GM12892 (cell line): ENCODE measurements around the gene SLC2A4.

Source experiments
- POLR2A ChIP-seq: IDR thresholded peaks from 2 replicates; pipeline ENCODE4 v1.6.1; 2011; ENCODE audit warnings: low read depth, low read length, control low read depth
- POLR2AphosphoS5 ChIP-seq: IDR thresholded peaks from 2 replicates; pipeline ENCODE4 v1.6.1; 2011; ENCODE audit warnings: low read depth, low read length, control low read depth

- TF ChIP-seq POLR2A (peak; percentile 81; the same call in 1 of the 2 replicates), POLR2AphosphoS5 (peak; percentile 60)
Observed at GRCh38 chr17:7314719-7315569, 33.4 kb downstream of the SLC2A4 start, which contains the start of gene GPS2.
